NOMO-1 (cell line): Measurements from ENCODE around the gene HCAR3.
"Not testable (repeated sequence)": the region's sequence is repeated elsewhere in the genome, so short reads cannot be mapped to it uniquely, and the experiment has no call there.

Experiments
- DNase-seq, 2 experiments: peaks; one replicate each; lab custom pipeline; 2025; ENCODE audit not compliant: unreplicated experiment in 2 of 2; lab: John Stamatoyannopoulos, UW

The HCAR3 gene

GRCh38 chr12:122676015-122676414 is 40.6 kb downstream of the HCAR3 start:
- DNase-seq: not testable (repeated sequence)

GRCh38 chr12:122672515-122672914 is 44.1 kb downstream of the HCAR3 start:
- no peak for DNase-seq

GRCh38 chr12:122669397-122670070 is 47.1 kb downstream of the HCAR3 start:
- DNase-seq: no peak

- no peak for DNase-seq
These were observed 48.3 kb downstream of the HCAR3 start for GRCh38 chr12:122668268-122668667.

- no peak for DNase-seq
These were observed 50.9 kb downstream of the HCAR3 start for GRCh38 chr12:122665759-122666158.

GRCh38 chr12:122665349-122665748 is 51.3 kb downstream of the HCAR3 start:
- no peak for DNase-seq
